ENCODE results near the gene TCF25.

DNA sequence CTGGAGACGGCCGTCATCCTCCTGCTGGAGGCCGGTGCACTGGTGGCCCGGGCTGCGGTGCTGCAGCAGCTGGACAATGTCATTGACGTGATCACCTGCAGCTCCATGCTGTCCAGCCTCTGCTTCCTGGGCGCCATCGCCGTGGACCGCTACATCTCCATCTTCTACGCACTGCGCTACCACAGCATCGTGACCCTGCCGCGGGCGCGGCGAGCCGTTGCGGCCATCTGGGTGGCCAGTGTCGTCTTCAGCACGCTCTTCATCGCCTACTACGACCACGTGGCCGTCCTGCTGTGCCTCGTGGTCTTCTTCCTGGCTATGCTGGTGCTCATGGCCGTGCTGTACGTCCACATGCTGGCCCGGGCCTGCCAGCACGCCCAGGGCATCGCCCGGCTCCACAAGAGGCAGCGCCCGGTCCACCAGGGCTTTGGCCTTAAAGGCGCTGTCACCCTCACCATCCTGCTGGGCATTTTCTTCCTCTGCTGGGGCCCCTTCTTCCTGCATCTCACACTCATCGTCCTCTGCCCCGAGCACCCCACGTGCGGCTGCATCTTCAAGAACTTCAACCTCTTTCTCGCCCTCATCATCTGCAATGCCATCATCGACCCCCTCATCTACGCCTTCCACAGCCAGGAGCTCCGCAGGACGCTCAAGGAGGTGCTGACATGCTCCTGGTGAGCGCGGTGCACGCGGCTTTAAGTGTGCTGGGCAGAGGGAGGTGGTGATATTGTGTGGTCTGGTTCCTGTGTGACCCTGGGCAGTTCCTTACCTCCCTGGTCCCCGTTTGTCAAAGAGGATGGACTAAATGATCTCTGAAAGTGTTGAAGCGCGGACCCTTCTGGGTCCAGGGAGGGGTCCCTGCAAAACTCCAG is 46.4 kb downstream of the TCF25 start:
- TF ChIP-seq, protein P1, sequence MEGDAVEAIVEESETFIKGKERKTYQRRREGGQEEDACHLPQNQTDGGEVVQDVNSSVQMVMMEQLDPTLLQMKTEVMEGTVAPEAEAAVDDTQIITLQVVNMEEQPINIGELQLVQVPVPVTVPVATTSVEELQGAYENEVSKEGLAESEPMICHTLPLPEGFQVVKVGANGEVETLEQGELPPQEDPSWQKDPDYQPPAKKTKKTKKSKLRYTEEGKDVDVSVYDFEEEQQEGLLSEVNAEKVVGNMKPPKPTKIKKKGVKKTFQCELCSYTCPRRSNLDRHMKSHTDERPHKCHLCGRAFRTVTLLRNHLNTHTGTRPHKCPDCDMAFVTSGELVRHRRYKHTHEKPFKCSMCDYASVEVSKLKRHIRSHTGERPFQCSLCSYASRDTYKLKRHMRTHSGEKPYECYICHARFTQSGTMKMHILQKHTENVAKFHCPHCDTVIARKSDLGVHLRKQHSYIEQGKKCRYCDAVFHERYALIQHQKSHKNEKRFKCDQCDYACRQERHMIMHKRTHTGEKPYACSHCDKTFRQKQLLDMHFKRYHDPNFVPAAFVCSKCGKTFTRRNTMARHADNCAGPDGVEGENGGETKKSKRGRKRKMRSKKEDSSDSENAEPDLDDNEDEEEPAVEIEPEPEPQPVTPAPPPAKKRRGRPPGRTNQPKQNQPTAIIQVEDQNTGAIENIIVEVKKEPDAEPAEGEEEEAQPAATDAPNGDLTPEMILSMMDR (IDR thresholded peaks at IDR 0.05) = no peak
- TF ChIP-seq POLR2A (IDR thresholded peaks at IDR 0.05) = no peak
